ENCODE measurements around the gene SLC35F2. TPM values are rescaled to one million over a fixed set of nuclear protein-coding genes. Genes with fewer than 3 reads are reported as not detected.

Gene SLC35F2, protein sequence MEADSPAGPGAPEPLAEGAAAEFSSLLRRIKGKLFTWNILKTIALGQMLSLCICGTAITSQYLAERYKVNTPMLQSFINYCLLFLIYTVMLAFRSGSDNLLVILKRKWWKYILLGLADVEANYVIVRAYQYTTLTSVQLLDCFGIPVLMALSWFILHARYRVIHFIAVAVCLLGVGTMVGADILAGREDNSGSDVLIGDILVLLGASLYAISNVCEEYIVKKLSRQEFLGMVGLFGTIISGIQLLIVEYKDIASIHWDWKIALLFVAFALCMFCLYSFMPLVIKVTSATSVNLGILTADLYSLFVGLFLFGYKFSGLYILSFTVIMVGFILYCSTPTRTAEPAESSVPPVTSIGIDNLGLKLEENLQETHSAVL
- total RNA-seq: 12.1 TPM

DNA sequence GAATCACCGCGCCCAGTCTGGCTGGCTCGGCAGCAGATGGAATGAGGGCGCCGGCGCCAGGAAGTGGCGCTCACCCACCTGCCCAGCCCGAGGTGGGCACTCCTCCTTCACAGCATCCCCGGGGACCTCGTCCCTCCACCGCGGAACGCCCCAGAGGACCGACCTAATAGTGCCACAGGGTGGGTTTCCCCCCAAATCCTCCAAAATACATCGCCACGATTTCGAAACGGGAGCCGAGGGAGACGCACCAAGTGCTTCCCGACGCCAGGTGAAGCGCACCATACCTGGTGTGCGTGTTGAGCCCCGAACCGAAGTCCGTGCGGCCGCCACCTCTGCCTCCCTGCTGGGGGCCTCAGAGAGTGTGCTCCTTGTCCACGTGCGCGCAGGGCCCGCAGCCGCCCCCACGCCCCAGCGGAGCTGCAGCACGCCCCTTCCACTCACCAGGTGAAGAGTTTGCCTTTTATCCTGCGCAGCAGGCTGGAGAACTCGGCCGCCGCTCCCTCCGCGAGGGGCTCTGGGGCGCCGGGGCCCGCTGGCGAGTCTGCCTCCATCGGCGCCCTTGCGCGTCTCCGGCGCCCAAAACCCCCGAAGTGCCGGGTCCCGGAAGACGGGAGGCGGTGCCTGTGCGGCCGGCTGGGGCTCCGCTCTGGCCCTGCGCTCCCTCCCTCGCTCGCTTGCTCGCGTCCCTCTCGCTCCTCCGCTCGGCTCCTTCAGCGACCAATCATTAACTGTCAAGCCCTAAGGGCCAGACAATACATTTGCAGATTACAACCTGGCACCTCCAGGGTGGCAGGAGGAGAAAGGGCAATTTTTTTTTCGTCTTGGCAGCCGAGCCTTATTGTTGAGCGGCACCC, at the start of gene SLC35F2:
TSS of gene SLC35F2 (minus strand) at position 571 of the 854 bp plus-strand sequence. CDS start at position 551, 20 bp downstream.

Other genes starting within 250 kb of the SLC35F2 start
- gene SLN, start 146.7 kb downstream of the SLC35F2 start, total RNA-seq: 441 TPM
- gene RAB39A, start 69.7 kb upstream of the SLC35F2 start, total RNA-seq: 1.5 TPM
- 37.0 TPM for gene CUL5, start 150.1 kb upstream of the SLC35F2 start, total RNA-seq

All from metanephros (tissue), 1 donor.